ENCODE results near the gene PADI3.

The PADI3 gene

GRCh38 chr1:17216078-17216477, 32.8 kb upstream of the PADI3 start:
- H3K27me3 ChIP-seq (ENCODE audit: insufficient read depth, low read length), result no peaks in the 10 kb centered on the region

GRCh38 chr1:17217607-17218006, 31.3 kb upstream of the PADI3 start:
- Histone ChIP-seq H3K27me3 (ENCODE audit: insufficient read depth, low read length) (no peaks in the 10 kb centered on the region), H3K36me3 (ENCODE audit: insufficient read depth, low read length) (no peaks in the 10 kb centered on the region), H3K4me3 (ENCODE audit: low read length) (no peak overlapping the region), H3K4me1 (ENCODE audit: insufficient read depth, low read length) (no peaks in the 10 kb centered on the region; the same call in 1 of the 2 replicates), H3K9ac (ENCODE audit: low read depth, low read length) (no peak overlapping the region), H3K27ac (ENCODE audit: low read depth, low read length) (no peak overlapping the region), H3K9me3 (ENCODE audit: insufficient read depth, low read depth, low read length) (no peaks in the 10 kb centered on the region)
- WGBS, result 86% methylated on average over 3 of the region's 3 CpGs

More at GRCh38 chr1:17216078-17216477, 32.8 kb upstream of the PADI3 start:
- Histone ChIP-seq H3K4me1 (ENCODE audit: insufficient read depth, low read length) (no peaks in the 10 kb centered on the region; the same call in 1 of the 2 replicates), H3K36me3 (ENCODE audit: insufficient read depth, low read length) (no peaks in the 10 kb centered on the region), H3K9me3 (ENCODE audit: insufficient read depth, low read depth, low read length) (no peaks in the 10 kb centered on the region), H3K4me3 (ENCODE audit: low read length) (no peak overlapping the region), H3K27ac (ENCODE audit: low read depth, low read length) (no peak overlapping the region), H3K9ac (ENCODE audit: low read depth, low read length) (no peak overlapping the region)
- 81% methylated on average over 5 of the region's 5 CpGs for WGBS

- H3K4me3 ChIP-seq (ENCODE audit: low read length), result no peak overlapping the region
- WGBS, result 93% methylated on average over 7 of the region's 7 CpGs
- H3K9ac ChIP-seq (ENCODE audit: low read depth, low read length), result no peak overlapping the region
- no peaks in the 10 kb centered on the region for H3K9me3 ChIP-seq (ENCODE audit: insufficient read depth, low read depth, low read length)
- no peaks in the 10 kb centered on the region for H3K36me3 ChIP-seq (ENCODE audit: insufficient read depth, low read length)
- H3K27ac ChIP-seq (ENCODE audit: low read depth, low read length), result no peak overlapping the region
- H3K4me1 ChIP-seq (ENCODE audit: insufficient read depth, low read length), result no peaks in the 10 kb centered on the region; the same call in 1 of the 2 replicates
- no peaks in the 10 kb centered on the region for H3K27me3 ChIP-seq (ENCODE audit: insufficient read depth, low read length)
These were observed 30.0 kb upstream of the PADI3 start for GRCh38 chr1:17218939-17219338.

DNA sequence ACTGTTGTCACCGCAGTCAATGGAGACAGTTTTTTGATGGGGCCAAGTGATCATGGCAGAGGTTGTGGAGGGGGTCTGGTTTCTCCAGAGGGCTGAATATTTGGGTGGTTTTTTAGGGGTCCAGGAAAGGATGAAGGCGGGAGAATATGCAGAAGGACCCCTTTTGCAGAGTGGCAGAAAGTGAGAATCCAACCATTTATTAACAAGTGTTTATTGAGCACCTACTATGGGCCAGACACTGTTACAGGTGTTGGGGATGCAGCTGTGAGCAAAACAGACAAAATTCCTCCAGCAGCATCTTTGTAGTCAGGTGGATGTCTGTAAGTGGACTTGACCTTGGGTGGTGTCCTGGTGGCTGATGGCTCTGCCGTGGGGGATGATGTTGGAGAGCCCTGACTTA, 28.6 kb upstream of the PADI3 start:
- H3K4me3 ChIP-seq (ENCODE audit: low read length), result no peak overlapping the region
- no peaks in the 10 kb centered on the region for H3K9me3 ChIP-seq (ENCODE audit: insufficient read depth, low read depth, low read length)
- H3K36me3 ChIP-seq (ENCODE audit: insufficient read depth, low read length), result no peaks in the 10 kb centered on the region
- no peak overlapping the region for H3K27ac ChIP-seq (ENCODE audit: low read depth, low read length)
- H3K4me1 ChIP-seq (ENCODE audit: insufficient read depth, low read length), result no peaks in the 10 kb centered on the region; the same call in 1 of the 2 replicates
- 90% methylated on average over 3 of the region's 3 CpGs for WGBS
- no peak overlapping the region for H3K9ac ChIP-seq (ENCODE audit: low read depth, low read length)
- H3K27me3 ChIP-seq (ENCODE audit: insufficient read depth, low read length), result no peaks in the 10 kb centered on the region

DNA sequence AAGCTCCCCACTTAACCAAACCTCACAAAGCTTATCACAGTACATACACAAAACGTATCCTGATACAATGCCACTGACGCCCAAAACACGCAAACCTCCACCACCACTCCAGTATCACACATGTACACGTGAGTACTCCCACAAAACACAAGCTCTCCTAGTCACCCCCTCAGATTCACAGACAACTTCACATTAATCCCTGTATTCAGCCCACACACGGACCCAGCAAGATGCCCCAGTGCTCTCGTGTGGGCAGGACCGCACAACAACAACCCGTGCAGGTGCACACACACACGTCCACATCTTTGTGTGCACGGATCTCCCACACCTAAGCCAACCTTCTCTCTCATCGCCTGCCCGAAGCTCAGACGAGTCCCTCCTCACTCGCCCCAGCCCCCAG, 26.3 kb upstream of the PADI3 start:
- Histone ChIP-seq H3K27me3 (ENCODE audit: insufficient read depth, low read length) (no peaks in the 10 kb centered on the region), H3K9ac (ENCODE audit: low read depth, low read length) (no peak overlapping the region), H3K36me3 (ENCODE audit: insufficient read depth, low read length) (no peaks in the 10 kb centered on the region), H3K27ac (ENCODE audit: low read depth, low read length) (no peak overlapping the region), H3K9me3 (ENCODE audit: insufficient read depth, low read depth, low read length) (no peaks in the 10 kb centered on the region), H3K4me3 (ENCODE audit: low read length) (no peak overlapping the region), H3K4me1 (ENCODE audit: insufficient read depth, low read length) (no peaks in the 10 kb centered on the region)
- WGBS, result 91% methylated on average over 14 of the region's 14 CpGs

DNA sequence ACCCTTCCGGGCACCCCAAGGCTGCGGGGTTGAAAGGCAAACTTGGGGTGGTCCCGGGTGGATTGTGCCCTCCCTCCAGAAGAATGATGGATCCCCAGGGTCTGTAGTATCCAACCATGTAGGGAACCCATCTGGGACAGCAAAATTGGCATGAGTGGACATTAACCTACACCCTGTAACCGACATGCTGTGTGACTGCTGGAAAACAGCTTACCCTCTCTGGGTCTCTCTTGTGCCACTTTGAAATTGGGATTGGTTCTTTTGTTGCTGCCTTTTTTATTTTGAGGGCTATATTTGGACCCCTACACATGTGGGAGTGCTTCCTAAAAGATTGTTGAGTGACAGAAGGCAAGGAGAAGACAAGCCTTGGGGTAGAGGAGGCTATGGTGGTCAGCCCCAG, 24.5 kb upstream of the PADI3 start:
- no peaks in the 10 kb centered on the region for H3K36me3 ChIP-seq (ENCODE audit: insufficient read depth, low read length)
- no peaks in the 10 kb centered on the region for H3K27me3 ChIP-seq (ENCODE audit: insufficient read depth, low read length)
- no peak overlapping the region for H3K4me3 ChIP-seq (ENCODE audit: low read length)
- no peaks in the 10 kb centered on the region for H3K9me3 ChIP-seq (ENCODE audit: insufficient read depth, low read depth, low read length)
- H3K9ac ChIP-seq (ENCODE audit: low read depth, low read length), result no peak overlapping the region
- H3K27ac ChIP-seq (ENCODE audit: low read depth, low read length), result no peak overlapping the region
- WGBS, result 96% methylated on average over 4 of the region's 4 CpGs
- no peaks in the 10 kb centered on the region for H3K4me1 ChIP-seq (ENCODE audit: insufficient read depth, low read length)

DNA sequence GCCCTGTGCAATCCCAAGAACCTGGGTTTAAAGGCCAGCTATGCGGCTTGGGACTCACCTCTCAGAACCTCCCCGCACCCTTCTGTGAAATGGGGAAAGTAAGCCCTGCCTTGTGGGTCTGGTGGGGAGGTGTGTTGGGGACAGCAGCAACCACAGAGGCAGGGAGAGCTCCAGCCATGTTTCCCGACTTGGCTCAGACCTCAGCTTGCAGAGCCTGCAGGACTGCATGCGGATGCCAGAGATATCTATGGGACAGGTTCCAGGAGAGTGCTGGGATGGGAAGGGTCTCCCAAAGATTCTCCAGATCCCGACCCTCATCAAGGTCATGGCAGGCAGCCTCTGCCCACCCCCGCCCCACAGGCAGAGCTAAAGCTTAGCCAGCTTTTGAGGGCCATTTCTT, 23.8 kb upstream of the PADI3 start:
- 94% methylated on average over 6 of the region's 6 CpGs for WGBS

GRCh38 chr1:17227358-17227915, 21.5 kb upstream of the PADI3 start:
- H3K9me3 ChIP-seq (ENCODE audit: insufficient read depth, low read depth, low read length), result no peaks in the 10 kb centered on the region
- H3K27me3 ChIP-seq (ENCODE audit: insufficient read depth, low read length), result no peaks in the 10 kb centered on the region
- no peak overlapping the region for H3K9ac ChIP-seq (ENCODE audit: low read depth, low read length)
- no peak overlapping the region for H3K27ac ChIP-seq (ENCODE audit: low read depth, low read length)
- H3K4me1 ChIP-seq (ENCODE audit: insufficient read depth, low read length), result no peaks in the 10 kb centered on the region
- 89% methylated on average over 7 of the region's 7 CpGs for WGBS
- no peaks in the 10 kb centered on the region for H3K36me3 ChIP-seq (ENCODE audit: insufficient read depth, low read length)
- no peak overlapping the region for H3K4me3 ChIP-seq (ENCODE audit: low read length)

More for the DNA sequence above, 23.8 kb upstream of the PADI3 start:
- no peaks in the 10 kb centered on the region for H3K27me3 ChIP-seq (ENCODE audit: insufficient read depth, low read length)
- no peaks in the 10 kb centered on the region for H3K9me3 ChIP-seq (ENCODE audit: insufficient read depth, low read depth, low read length)
- no peaks in the 10 kb centered on the region for H3K4me1 ChIP-seq (ENCODE audit: insufficient read depth, low read length)
- no peak overlapping the region for H3K4me3 ChIP-seq (ENCODE audit: low read length)
- H3K36me3 ChIP-seq (ENCODE audit: insufficient read depth, low read length), result no peaks in the 10 kb centered on the region
- no peak overlapping the region for H3K27ac ChIP-seq (ENCODE audit: low read depth, low read length)
- no peak overlapping the region for H3K9ac ChIP-seq (ENCODE audit: low read depth, low read length)

DNA sequence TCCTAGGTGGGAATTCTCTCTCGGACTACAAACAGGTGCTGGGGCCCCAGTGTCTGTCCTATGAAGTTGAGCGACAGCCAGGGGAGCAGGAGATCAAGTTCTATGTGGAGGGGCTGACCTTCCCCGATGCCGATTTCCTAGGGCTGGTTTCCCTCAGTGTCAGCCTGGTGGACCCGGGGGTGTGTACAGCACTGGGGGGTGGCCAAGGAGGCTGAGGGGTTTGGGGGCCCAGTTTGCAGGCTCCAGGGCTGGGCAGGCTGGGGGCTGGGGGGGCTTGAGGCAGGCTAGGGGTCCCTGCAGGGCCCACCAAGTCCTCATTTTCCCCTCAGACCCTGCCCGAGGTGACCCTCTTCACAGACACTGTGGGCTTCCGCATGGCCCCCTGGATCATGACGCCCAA, 20.3 kb upstream of the PADI3 start:
- Histone ChIP-seq H3K27me3 (ENCODE audit: insufficient read depth, low read length) (no peaks in the 10 kb centered on the region), H3K4me3 (ENCODE audit: low read length) (no peak overlapping the region), H3K9me3 (ENCODE audit: insufficient read depth, low read depth, low read length) (no peaks in the 10 kb centered on the region), H3K9ac (ENCODE audit: low read depth, low read length) (no peak overlapping the region), H3K36me3 (ENCODE audit: insufficient read depth, low read length) (no peaks in the 10 kb centered on the region), H3K4me1 (ENCODE audit: insufficient read depth, low read length) (no peaks in the 10 kb centered on the region), H3K27ac (ENCODE audit: low read depth, low read length) (no peak overlapping the region)
- 88% methylated on average over 8 of the region's 8 CpGs for WGBS

DNA sequence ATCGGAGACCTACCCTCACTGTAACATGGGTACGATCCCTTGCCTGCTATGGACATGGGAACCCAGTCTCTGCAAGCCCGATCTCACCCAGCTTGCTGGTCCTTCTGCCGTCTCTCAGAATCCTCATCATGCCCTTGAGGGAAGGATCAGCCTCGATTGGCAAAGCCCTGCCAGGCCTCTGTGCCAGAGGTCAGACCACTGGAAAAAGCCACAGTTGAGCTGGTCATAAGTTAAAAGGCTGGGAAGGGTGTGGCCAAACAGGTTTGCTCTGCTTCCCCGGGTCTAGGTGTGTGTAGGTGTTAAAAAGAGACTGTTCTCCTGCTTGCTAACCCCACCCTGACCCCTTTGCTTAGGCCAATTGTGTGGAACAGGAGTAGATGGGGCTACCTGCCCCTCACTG, 19.5 kb upstream of the PADI3 start:
- H3K4me1 ChIP-seq (ENCODE audit: insufficient read depth, low read length), result no peaks in the 10 kb centered on the region
- H3K27me3 ChIP-seq (ENCODE audit: insufficient read depth, low read length), result no peaks in the 10 kb centered on the region
- no peak overlapping the region for H3K9ac ChIP-seq (ENCODE audit: low read depth, low read length)
- H3K36me3 ChIP-seq (ENCODE audit: insufficient read depth, low read length), result no peaks in the 10 kb centered on the region
- H3K27ac ChIP-seq (ENCODE audit: low read depth, low read length), result no peak overlapping the region
- no peaks in the 10 kb centered on the region for H3K9me3 ChIP-seq (ENCODE audit: insufficient read depth, low read depth, low read length)
- WGBS, result 92% methylated on average over 6 of the region's 6 CpGs
- no peak overlapping the region for H3K4me3 ChIP-seq (ENCODE audit: low read length)

GRCh38 chr1:17230106-17230505, 18.8 kb upstream of the PADI3 start:
- Histone ChIP-seq H3K27me3 (ENCODE audit: insufficient read depth, low read length) (no peaks in the 10 kb centered on the region), H3K9me3 (ENCODE audit: insufficient read depth, low read depth, low read length) (no peaks in the 10 kb centered on the region), H3K36me3 (ENCODE audit: insufficient read depth, low read length) (no peaks in the 10 kb centered on the region), H3K4me1 (ENCODE audit: insufficient read depth, low read length) (no peaks in the 10 kb centered on the region), H3K4me3 (ENCODE audit: low read length) (no peak overlapping the region), H3K9ac (ENCODE audit: low read depth, low read length) (no peak overlapping the region), H3K27ac (ENCODE audit: low read depth, low read length) (no peak overlapping the region)
- WGBS, result 94% methylated on average over 10 of the region's 10 CpGs

GRCh38 chr1:17230671-17231310, 18.1 kb upstream of the PADI3 start:
- 81% methylated on average over 8 of the region's 8 CpGs for WGBS
- no peak overlapping the region for H3K4me3 ChIP-seq (ENCODE audit: low read length)
- no peak overlapping the region for H3K27ac ChIP-seq (ENCODE audit: low read depth, low read length)
- H3K27me3 ChIP-seq (ENCODE audit: insufficient read depth, low read length), result no peaks in the 10 kb centered on the region
- H3K9ac ChIP-seq (ENCODE audit: low read depth, low read length), result no peak overlapping the region
- no peaks in the 10 kb centered on the region for H3K9me3 ChIP-seq (ENCODE audit: insufficient read depth, low read depth, low read length)
- no peaks in the 10 kb centered on the region for H3K36me3 ChIP-seq (ENCODE audit: insufficient read depth, low read length)
- no peaks in the 10 kb centered on the region for H3K4me1 ChIP-seq (ENCODE audit: insufficient read depth, low read length)
